ENCODE data around the gene MOAP1.

DNA sequence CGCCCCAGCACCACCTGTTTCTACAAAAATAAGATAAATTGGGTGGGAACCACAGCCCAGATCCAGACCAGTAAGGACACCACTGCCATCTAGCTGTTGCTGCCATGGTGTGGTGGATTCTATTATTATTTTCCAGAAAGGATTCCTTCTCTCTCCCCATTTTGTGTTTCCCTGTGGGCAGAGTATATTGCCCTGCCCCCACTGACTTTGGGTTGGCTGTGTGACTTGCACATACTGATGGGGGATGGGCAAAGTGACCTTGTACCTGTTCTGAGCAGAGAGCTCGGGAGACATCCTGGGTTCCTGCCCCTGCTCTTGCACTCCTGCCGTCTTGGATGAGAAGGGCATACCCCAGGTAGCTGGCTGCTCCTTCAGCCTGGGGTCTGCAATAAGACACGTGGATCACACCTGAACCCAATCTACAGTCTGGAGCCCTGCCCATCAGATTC is 24.3 kb downstream of the MOAP1 start:
- TF ChIP-seq, protein P1, sequence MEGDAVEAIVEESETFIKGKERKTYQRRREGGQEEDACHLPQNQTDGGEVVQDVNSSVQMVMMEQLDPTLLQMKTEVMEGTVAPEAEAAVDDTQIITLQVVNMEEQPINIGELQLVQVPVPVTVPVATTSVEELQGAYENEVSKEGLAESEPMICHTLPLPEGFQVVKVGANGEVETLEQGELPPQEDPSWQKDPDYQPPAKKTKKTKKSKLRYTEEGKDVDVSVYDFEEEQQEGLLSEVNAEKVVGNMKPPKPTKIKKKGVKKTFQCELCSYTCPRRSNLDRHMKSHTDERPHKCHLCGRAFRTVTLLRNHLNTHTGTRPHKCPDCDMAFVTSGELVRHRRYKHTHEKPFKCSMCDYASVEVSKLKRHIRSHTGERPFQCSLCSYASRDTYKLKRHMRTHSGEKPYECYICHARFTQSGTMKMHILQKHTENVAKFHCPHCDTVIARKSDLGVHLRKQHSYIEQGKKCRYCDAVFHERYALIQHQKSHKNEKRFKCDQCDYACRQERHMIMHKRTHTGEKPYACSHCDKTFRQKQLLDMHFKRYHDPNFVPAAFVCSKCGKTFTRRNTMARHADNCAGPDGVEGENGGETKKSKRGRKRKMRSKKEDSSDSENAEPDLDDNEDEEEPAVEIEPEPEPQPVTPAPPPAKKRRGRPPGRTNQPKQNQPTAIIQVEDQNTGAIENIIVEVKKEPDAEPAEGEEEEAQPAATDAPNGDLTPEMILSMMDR (conservative IDR thresholded peaks at IDR 0.05), result peak; percentile 52
- TF ChIP-seq EZH2 (IDR thresholded peaks at IDR 0.05; ENCODE audit: low read depth), result no peak

Measured in PC-9 (cell line).